OCI-LY7 (cell line): Measurements from ENCODE around the gene VCL. TPM values are rescaled to one million over a fixed set of nuclear protein-coding genes. Genes with fewer than 3 reads are reported as not detected.

ENCODE experiments used
- BruUV-seq: library from RNA; stranded (reverse); fragments of 400-500 nt; replicated peaks from 2 replicates; lab custom pipeline; 2021; lab: Mats Ljungman, UMichigan
- CTCF ChIA-PET: fragments of 300-600 bp; sonication (Branson Sonifier 250); formaldehyde crosslinking; loops from one replicate; lab custom pipeline; 2022; ENCODE audit warnings: antibody characterized with exemption; ENCODE audit not compliant: unreplicated experiment; lab: Charles Lee
- POLR2A ChIA-PET: fragments of 300-600 bp; sonication (Branson Sonifier 250); formaldehyde crosslinking; loops from one replicate; lab custom pipeline; 2022; ENCODE audit warnings: antibody characterized with exemption; lab: Charles Lee
- DNase-seq: peaks from one replicate; pipeline ENCODE4 v3.0.0-alpha.2; 2015; ENCODE audit warnings: low spot score
- H2AFZ ChIP-seq: fragments of 200-600 bp; sonication (generic), shearing (Covaris generic); 2 replicates; pipeline ENCODE4 v1.6.1; 2014; ENCODE audit warnings: mild to moderate bottlenecking, antibody characterized with exemption, low read length, moderate library complexity
- H3K27ac ChIP-seq: fragments of 200-600 bp; sonication (generic); 2 replicates; pipeline ENCODE4 v1.5.1; 2014; ENCODE audit warnings: mixed run types, low read depth, mild to moderate bottlenecking, moderate library complexity, low read length, inconsistent platforms; ENCODE audit not compliant: poor library complexity, severe bottlenecking
- H3K36me3 ChIP-seq: fragments of 200-600 bp; sonication (generic); 2 replicates; pipeline ENCODE4 v1.6.1; 2014; ENCODE audit warnings: mild to moderate bottlenecking, antibody characterized with exemption, low read length, moderate library complexity, mixed read lengths; ENCODE audit not compliant: insufficient read depth
- H3K4me1 ChIP-seq: fragments of 200-600 bp; sonication (generic); 2 replicates; pipeline ENCODE4 v1.5.1; 2014; ENCODE audit warnings: mild to moderate bottlenecking, low read length; ENCODE audit not compliant: insufficient read depth, poor library complexity, severe bottlenecking
- H3K4me2 ChIP-seq: fragments of 200-600 bp; sonication (generic); 2 replicates; pipeline ENCODE4 v1.6.1; 2014; ENCODE audit warnings: mild to moderate bottlenecking, low read length
- H3K4me3 ChIP-seq: fragments of 200-600 bp; sonication (generic); 2 replicates; pipeline ENCODE4 v1.5.1; 2014; ENCODE audit warnings: mild to moderate bottlenecking, low read depth, low read length; ENCODE audit not compliant: poor library complexity, severe bottlenecking
- H3K79me2 ChIP-seq: fragments of 200-600 bp; sonication (generic); 2 replicates; pipeline ENCODE4 v1.6.1; 2016; ENCODE audit warnings: low read depth, mild to moderate bottlenecking, low read length, moderate library complexity, mixed read lengths; ENCODE audit not compliant: insufficient read depth
- H3K9me2 ChIP-seq: fragments of 200-600 bp; sonication (generic); 2 replicates; pipeline ENCODE4 v1.6.1; 2016; ENCODE audit warnings: mild to moderate bottlenecking, low read length, mixed read lengths; ENCODE audit not compliant: insufficient read depth
- H3K9me3 ChIP-seq: fragments of 200-600 bp; sonication (generic); 2 replicates; pipeline ENCODE4 v1.6.1; 2014; ENCODE audit warnings: mild to moderate bottlenecking, mixed run types, low read length, mixed read lengths
- H4K20me1 ChIP-seq: fragments of 200-600 bp; sonication (generic); 2 replicates; pipeline ENCODE4 v1.6.1; 2014; ENCODE audit warnings: mild to moderate bottlenecking, antibody characterized with exemption, low read length, moderate library complexity, mixed read lengths; ENCODE audit not compliant: insufficient read depth
- CTCF ChIP-seq: fragments of 200-600 bp; sonication (generic); conservative IDR thresholded peaks from 2 replicates; pipeline ENCODE4 v1.5.1; 2014; ENCODE audit warnings: mild to moderate bottlenecking, antibody characterized with exemption, low read length, moderate library complexity, mixed read lengths
- EZH2phosphoT487 ChIP-seq: fragments of 200-600 bp; sonication (generic); IDR thresholded peaks from 2 replicates; pipeline ENCODE4 v1.6.1; 2018; ENCODE audit warnings: low read depth, borderline replicate concordance, mild to moderate bottlenecking, mixed run types, antibody characterized with exemption, low read length, moderate library complexity, mixed read lengths
- intact Hi-C: fragments of 100-400 bp; cut with micrococcal nuclease; formaldehyde crosslinking; loops from one replicate; pipeline ENCODE4 v1.10.0; 2022; ENCODE audit not compliant: unreplicated experiment
- total RNA-seq, 2 experiments: library from RNA; depleted of rRNA in 1 of 2; stranded (reverse); fragments of >200 nt in 1 of 2; shearing (Covaris generic) in 1 of 2; gene quantifications; 2 replicates each; pipeline ENCODE4 v1.2.3, GENCODE V29; 2014 to 2022

Gene VCL
- total RNA-seq, 2 experiments from 2014 or later: 19.1 to 55.5 TPM

GRCh38 chr10:74156919-74157289, 159.0 kb downstream of the VCL start:
- Histone ChIP-seq H3K9me2 (no peaks in the 10 kb centered on the region), H2AFZ (no peak overlapping the region), H3K79me2 (peaks cover 22% of the 10 kb centered on the region), H4K20me1 (no peaks in the 10 kb centered on the region; the same call in 1 of the 2 replicates), H3K4me2 (0 out of 2 replicates have a peak overlapping the region, but pooled peaks have one; percentile 0), H3K27ac (no peak overlapping the region), H3K4me1 (peaks cover 28% of the 10 kb centered on the region), H3K36me3 (no peaks in the 10 kb centered on the region; the same call in 1 of the 2 replicates), H3K4me3 (no peak overlapping the region), H3K9me3 (no peaks in the 10 kb centered on the region)
- BruUV-seq: no TSS peak
- intact Hi-C loops: no loop called here
- TF ChIP-seq CTCF (no peak), EZH2phosphoT487 (no peak)
- ChIA-PET CTCF (no interaction called here), POLR2A (interaction anchor here (0.9 to 1.5 kb wide), 3 partner anchors 10 to 31 kb away, joined by 3 to 6 read pairs (median 4); no protein-coding TSS in a partner anchor)
- peak; percentile 35 for DNase-seq

- TF ChIP-seq CTCF (no peak), EZH2phosphoT487 (no peak)
- Histone ChIP-seq H3K9me3 (no peaks in the 10 kb centered on the region), H2AFZ (no peak overlapping the region), H3K4me2 (no peak overlapping the region), H3K79me2 (peaks cover 3% of the 10 kb centered on the region; the same call in 1 of the 2 replicates), H3K9me2 (no peaks in the 10 kb centered on the region), H4K20me1 (no peaks in the 10 kb centered on the region; the same call in 1 of the 2 replicates), H3K36me3 (no peaks in the 10 kb centered on the region; the same call in 1 of the 2 replicates), H3K4me3 (no peak overlapping the region), H3K4me1 (peaks cover 31% of the 10 kb centered on the region), H3K27ac (no peak overlapping the region)
- ChIA-PET POLR2A (no interaction called here), CTCF (no interaction called here)
- intact Hi-C loops: no loop called here
- no TSS peak for BruUV-seq
- DNase-seq: no peak
Measured at GRCh38 chr10:74160013-74160412, 162.1 kb downstream of the VCL start.

- BruUV-seq: no TSS peak
- intact Hi-C loops: no loop called here
- H3K36me3 ChIP-seq: no peaks in the 10 kb centered on the region; the same call in 1 of the 2 replicates
- H3K27ac ChIP-seq: no peak overlapping the region
- ChIA-PET POLR2A (interaction anchor here (0.6 kb wide), 1 partner anchor 538 kb away, joined by 4 read pairs; no protein-coding TSS in a partner anchor), CTCF (no interaction called here)
- no peak for DNase-seq
- H3K9me2 ChIP-seq: no peaks in the 10 kb centered on the region
- H2AFZ ChIP-seq: no peak overlapping the region
- H3K4me3 ChIP-seq: no peak overlapping the region
- peaks cover 16% of the 10 kb centered on the region; the same call in 1 of the 2 replicates for H3K79me2 ChIP-seq
- H3K9me3 ChIP-seq: no peaks in the 10 kb centered on the region
- peaks cover 50% of the 10 kb centered on the region for H3K4me1 ChIP-seq
- peaks cover 8% of the 10 kb centered on the region for H4K20me1 ChIP-seq
- H3K4me2 ChIP-seq: peak overlapping the region; percentile 55
- TF ChIP-seq EZH2phosphoT487 (no peak), CTCF (no peak)
Measured at GRCh38 chr10:74163319-74164068, 165.6 kb downstream of the VCL start.
